Neuronal stem cell (in vitro differentiated cells): ENCODE data around the gene RILP.

Experiments
- DNase-seq: peaks from one replicate; pipeline ENCODE4 v3.0.0-alpha.2; 2013; ENCODE audit warnings: low spot score
- H2AFZ ChIP-seq: one replicate; pipeline ENCODE4 v1.6.1; 2013; ENCODE audit warnings: mild to moderate bottlenecking, low read length, inconsistent platforms
- H2AK5ac ChIP-seq: 2 replicates; pipeline ENCODE4 v1.6.1; 2013; ENCODE audit warnings: low read depth, mild to moderate bottlenecking, inconsistent platforms, low read length, moderate library complexity, mixed read lengths
- H2BK120ac ChIP-seq: 2 replicates; pipeline ENCODE4 v1.6.1; 2013; ENCODE audit warnings: low read depth, mild to moderate bottlenecking, inconsistent platforms, low read length, moderate library complexity, mixed read lengths
- H2BK12ac ChIP-seq: one replicate; pipeline ENCODE4 v1.6.1; 2013; ENCODE audit warnings: low read length, inconsistent platforms
- H2BK15ac ChIP-seq: 2 replicates; pipeline ENCODE4 v1.6.1; 2013; ENCODE audit warnings: mild to moderate bottlenecking, low read length, inconsistent platforms, mixed read lengths
- H2BK5ac ChIP-seq: one replicate; pipeline ENCODE4 v1.6.1; 2013; ENCODE audit warnings: inconsistent platforms, mild to moderate bottlenecking, low read length, moderate library complexity
- H3K14ac ChIP-seq: one replicate; pipeline ENCODE4 v1.6.1; 2013; ENCODE audit warnings: low read length, inconsistent platforms
- H3K18ac ChIP-seq: 2 replicates; pipeline ENCODE4 v1.6.1; 2013; ENCODE audit warnings: low read length, inconsistent platforms
- H3K23ac ChIP-seq: 2 replicates; pipeline ENCODE4 v1.6.1; 2013; ENCODE audit warnings: low read depth, mild to moderate bottlenecking, mixed read lengths, low read length, inconsistent platforms; ENCODE audit not compliant: poor library complexity
- H3K27ac ChIP-seq: replicated peaks from 3 replicates; pipeline ENCODE4 v1.5.1; 2013; ENCODE audit warnings: low read length, inconsistent platforms
- H3K27me3 ChIP-seq, 3 experiments: 2 replicates each; pipeline ENCODE4 v1.6.1; 2013; ENCODE audit warnings: low read length in 3 of 3, mild to moderate bottlenecking in 2 of 3, inconsistent platforms in 1 of 3, low read depth in 1 of 3, mixed read lengths in 1 of 3, moderate library complexity in 1 of 3; ENCODE audit not compliant: control insufficient read depth in 3 of 3, insufficient read depth in 3 of 3
- H3K36me3 ChIP-seq, 2 donors: replicated peaks in 1 of 2; 2 replicates each; pipeline ENCODE4 v1.6.1; 2013; ENCODE audit warnings: low read length in 2 of 2; ENCODE audit not compliant: control insufficient read depth in 2 of 2, insufficient read depth in 2 of 2
- H3K4ac ChIP-seq: 2 replicates; pipeline ENCODE4 v1.6.1; 2013; ENCODE audit warnings: inconsistent platforms, mild to moderate bottlenecking, low read length, moderate library complexity
- H3K4me1 ChIP-seq, 2 donors: 1 replicate in 1 of 2; 2 replicates in 1 of 2; pipeline ENCODE4 v1.6.1; 2013; ENCODE audit warnings: low read length in 2 of 2, low read depth in 1 of 2; ENCODE audit not compliant: control insufficient read depth in 2 of 2, insufficient read depth in 1 of 2
- H3K4me2 ChIP-seq: one replicate; pipeline ENCODE4 v1.6.1; 2013; ENCODE audit warnings: mild to moderate bottlenecking, low read length, inconsistent platforms; ENCODE audit not compliant: insufficient read depth, poor library complexity, severe bottlenecking
- H3K4me3 ChIP-seq, 2 donors: 2 replicates each; pipeline ENCODE4 v1.5.1; 2013; ENCODE audit warnings: low read length in 2 of 2, mild to moderate bottlenecking in 2 of 2, inconsistent platforms in 1 of 2, moderate library complexity in 1 of 2
- H3K79me1 ChIP-seq: one replicate; pipeline ENCODE4 v1.6.1; 2013; ENCODE audit warnings: low read depth, mild to moderate bottlenecking, inconsistent platforms, low read length, moderate library complexity
- H3K9ac ChIP-seq: one replicate; pipeline ENCODE4 v1.6.1; 2013; ENCODE audit warnings: mild to moderate bottlenecking, low read depth, low read length, inconsistent platforms; ENCODE audit not compliant: poor library complexity
- H3K9me3 ChIP-seq, 2 donors: replicated peaks in 1 of 2; 2 replicates each; pipeline versions ENCODE3 to v1.6.1; 2013; ENCODE audit warnings: low read length in 2 of 2, mild to moderate bottlenecking in 2 of 2, inconsistent platforms in 1 of 2, low read depth in 1 of 2, mixed read lengths in 1 of 2, moderate library complexity in 1 of 2; ENCODE audit not compliant: control insufficient read depth in 2 of 2, insufficient read depth in 1 of 2
- H4K8ac ChIP-seq: one replicate; pipeline ENCODE4 v1.6.1; 2013; ENCODE audit warnings: low read depth, mild to moderate bottlenecking, inconsistent platforms, low read length, moderate library complexity
- H4K91ac ChIP-seq: one replicate; pipeline ENCODE4 v1.6.1; 2013; ENCODE audit warnings: low read length, low read depth, mild to moderate bottlenecking, inconsistent platforms; ENCODE audit not compliant: poor library complexity
- WGBS, 2 donors: extraction: QIAGEN DNeasy Blood & Tissue Kit; methylation state at CpG; one replicate each; pipeline ENCODE4 v1.1.7; 2013; ENCODE audit warnings: missing lambda C conversion rate in 2 of 2, mixed read lengths in 1 of 2; ENCODE audit not compliant: insufficient read length in 2 of 2, insufficient replicate concordance in 1 of 2; ENCODE audit errors: extremely low coverage in 2 of 2; 5-methylcytosine and 5-hydroxymethylcytosine counted together

Gene RILP

GRCh38 chr17:1628856-1629503 lies 20.7 kb downstream of the RILP start:
- no CpG with 5 or more reads among the region's 77 CpGs for WGBS, 2 donors
- Histone ChIP-seq H3K9ac (peak overlapping the region; percentile 96), H3K14ac (peak overlapping the region; percentile 72), H2BK5ac (peak overlapping the region; percentile 91), H3K9me3 (no peaks in the 10 kb centered on the region), H3K27ac (peak overlapping the region; percentile 91), H3K4me2 (peak overlapping the region; percentile 96), H3K4ac (peak overlapping the region; percentile 79), H3K4me3 (peak overlapping the region; percentile 88 to 100), H2BK12ac (no peak overlapping the region), H3K18ac (peak overlapping the region; percentile 98), H3K23ac (peak overlapping the region; percentile 92), H4K8ac (peak overlapping the region; percentile 49), H3K79me1 (no peaks in the 10 kb centered on the region), H3K36me3 (peaks cover 0 to 34% of the 10 kb centered on the region in 2 donors), H3K27me3 (peaks cover 0 to 11% (median 0%) of the 10 kb centered on the region in 3 experiments), H2AK5ac (peak overlapping the region; percentile 99), H2AFZ (peak overlapping the region; percentile 91), H2BK120ac (peak overlapping the region; percentile 98), H2BK15ac (peak overlapping the region; percentile 74), H3K4me1 (peaks cover 11 to 27% of the 10 kb centered on the region in 2 donors), H4K91ac (peak overlapping the region; percentile 96)
- no peak for DNase-seq

DNA sequence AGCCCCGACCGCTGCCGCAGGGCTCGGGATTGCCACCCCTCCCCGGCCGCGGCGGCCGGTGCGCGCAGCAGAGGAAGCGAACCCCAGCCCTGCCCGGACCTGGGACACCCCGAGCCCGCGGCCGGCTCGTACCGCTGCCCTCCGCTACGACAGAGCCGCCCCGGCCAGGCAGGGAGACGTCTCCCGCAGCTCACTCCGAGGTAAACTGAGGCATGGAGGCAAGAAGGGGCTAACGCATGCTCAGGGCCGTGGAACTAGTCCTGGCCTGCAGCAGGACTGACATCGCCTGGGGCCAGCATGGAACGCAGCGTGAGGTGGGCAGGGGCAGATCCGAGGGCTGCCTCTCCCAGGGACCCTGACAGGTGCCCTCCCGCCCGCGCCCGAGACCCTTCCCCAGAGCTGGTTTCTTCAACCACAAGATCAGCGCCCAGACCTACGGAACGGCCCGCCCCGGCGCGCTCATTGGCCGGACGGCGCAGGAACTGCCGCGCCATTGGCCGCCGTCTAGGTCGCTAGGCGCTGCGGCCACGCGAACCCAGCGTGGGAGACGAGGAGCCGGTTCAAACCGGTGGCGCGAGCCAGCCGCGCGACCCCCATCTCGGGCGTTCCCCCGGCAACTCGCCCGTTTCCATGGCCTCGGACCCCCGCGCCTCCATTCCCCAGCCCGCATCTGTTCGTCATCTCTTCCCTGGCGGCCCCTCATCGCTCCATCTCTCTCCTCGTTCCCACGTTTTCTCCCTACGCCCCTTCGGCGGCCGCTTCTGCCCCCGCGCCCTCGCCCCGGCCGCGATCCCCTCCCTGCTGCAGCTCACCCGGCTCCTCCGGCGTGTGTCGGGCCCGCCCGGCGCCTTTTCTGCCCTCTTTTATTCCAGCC lies 21.4 kb downstream of the RILP start, which contains the start of gene SLC43A2:
TSS of gene SLC43A2 (minus strand) at position 853 of the 874 bp plus-strand sequence. CDS start 960 bp downstream, outside the sequence.
- no peaks in the 10 kb centered on the region for H3K9me3 ChIP-seq
- H3K14ac ChIP-seq, result peak within 1 kb of the TSS; percentile 100
- H2BK120ac ChIP-seq, result peak within 1 kb of the TSS; percentile 98
- no peaks in the 10 kb centered on the region for H3K79me1 ChIP-seq
- H3K27ac ChIP-seq, result peak within 1 kb of the TSS; percentile 91
- no CpG with 5 or more reads among the region's 95 CpGs for WGBS, 2 donors
- peak within 1 kb of the TSS; percentile 99 for H2AK5ac ChIP-seq
- H3K18ac ChIP-seq, result peak within 1 kb of the TSS; percentile 99
- H3K27me3 ChIP-seq, result peaks cover 0 to 11% (median 0%) of the 10 kb centered on the region in 3 experiments
- peak; percentile 98 for DNase-seq
- H3K4ac ChIP-seq, result peak within 1 kb of the TSS; percentile 79
- peak within 1 kb of the TSS; percentile 98 for H3K23ac ChIP-seq
- peak within 1 kb of the TSS; percentile 91 for H2BK5ac ChIP-seq
- peaks cover 11 to 27% of the 10 kb centered on the region in 2 donors for H3K4me1 ChIP-seq
- peak within 1 kb of the TSS; percentile 89 for H4K8ac ChIP-seq
- H3K4me3 ChIP-seq, result peak within 1 kb of the TSS; percentile 92 to 100
- peak within 1 kb of the TSS; percentile 96 for H4K91ac ChIP-seq
- H3K4me2 ChIP-seq, result peak within 1 kb of the TSS; percentile 96
- peak within 1 kb of the TSS; percentile 91 for H2AFZ ChIP-seq
- peak within 1 kb of the TSS; percentile 30 for H2BK12ac ChIP-seq
- H3K36me3 ChIP-seq, result peaks cover 0 to 40% of the 10 kb centered on the region in 2 donors
- peak within 1 kb of the TSS; percentile 98 for H2BK15ac ChIP-seq
- H3K9ac ChIP-seq, result peak within 1 kb of the TSS; percentile 99

DNA sequence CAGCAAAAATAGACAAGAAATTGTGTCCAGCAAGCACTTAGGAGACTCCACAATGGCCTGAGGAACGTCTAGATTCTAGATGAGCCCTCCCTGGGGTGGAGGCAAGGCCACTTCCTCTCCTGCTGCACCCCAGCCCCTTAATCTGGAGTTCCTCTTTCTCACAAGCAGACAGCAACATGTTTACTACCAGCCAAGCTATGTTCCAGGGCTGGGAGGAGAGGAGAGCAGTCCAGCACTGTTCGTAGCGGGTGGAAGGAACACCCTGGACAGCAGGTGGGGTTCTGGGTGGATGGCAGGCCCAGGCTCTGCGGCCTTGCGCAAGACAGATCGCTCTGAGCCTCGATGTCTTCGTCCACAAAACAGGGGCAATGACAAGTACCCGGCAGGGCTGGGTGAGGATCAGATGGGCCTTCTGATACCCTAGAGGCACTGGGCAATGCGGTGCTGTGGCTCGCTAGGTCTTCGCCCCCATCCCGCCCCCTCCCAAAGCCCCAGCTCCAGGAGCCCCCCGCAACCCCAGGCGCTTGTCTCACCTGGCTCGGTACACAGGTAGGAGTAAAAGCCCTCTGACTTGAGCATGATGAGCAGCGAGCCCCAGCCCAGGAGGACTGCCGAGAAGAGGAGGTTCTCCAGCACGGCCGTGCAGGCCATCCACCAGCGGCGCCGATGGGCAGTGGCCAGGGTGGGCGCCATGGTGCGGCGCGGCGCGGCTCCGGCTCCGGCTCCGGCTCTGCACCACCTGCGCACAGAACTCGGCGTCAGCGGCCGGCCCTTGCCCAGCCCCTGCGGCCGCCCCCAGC lies 22.3 kb downstream of the RILP start:
- H2BK12ac ChIP-seq, result no peak overlapping the region
- H2BK5ac ChIP-seq, result no peak overlapping the region
- no peak overlapping the region for H3K27ac ChIP-seq
- peaks cover 0 to 11% (median 0%) of the 10 kb centered on the region in 3 experiments for H3K27me3 ChIP-seq
- H3K4me1 ChIP-seq, result peaks cover 11 to 27% of the 10 kb centered on the region in 2 donors
- H3K79me1 ChIP-seq, result no peaks in the 10 kb centered on the region
- H3K4me2 ChIP-seq, result peak overlapping the region; percentile 95
- peak overlapping the region; percentile 98 for H2AK5ac ChIP-seq
- peak overlapping the region; percentile 92 to 100 for H3K4me3 ChIP-seq
- peak overlapping the region; percentile 99 for H3K18ac ChIP-seq
- no peak overlapping the region for H3K4ac ChIP-seq
- H3K36me3 ChIP-seq, result peaks cover 0 to 44% of the 10 kb centered on the region in 2 donors
- no peak overlapping the region for H4K8ac ChIP-seq
- peak overlapping the region; percentile 35 for H2BK120ac ChIP-seq
- H2AFZ ChIP-seq, result peak overlapping the region; percentile 89
- peak overlapping the region; percentile 100 for H3K14ac ChIP-seq
- H3K9ac ChIP-seq, result peak overlapping the region; percentile 99
- WGBS, 2 donors, result no CpG with 5 or more reads among the region's 39 CpGs
- peak overlapping the region; percentile 98 for H2BK15ac ChIP-seq
- H3K9me3 ChIP-seq, result no peaks in the 10 kb centered on the region
- H3K23ac ChIP-seq, result peak overlapping the region; percentile 98
- H4K91ac ChIP-seq, result no peak overlapping the region
- DNase-seq, result no peak
